Measurements from ENCODE around the gene ADARB2.
"Not testable (repeated sequence)": the region's sequence is repeated elsewhere in the genome, so short reads cannot be mapped to it uniquely, and the experiment has no call there.

Gene ADARB2

DNA sequence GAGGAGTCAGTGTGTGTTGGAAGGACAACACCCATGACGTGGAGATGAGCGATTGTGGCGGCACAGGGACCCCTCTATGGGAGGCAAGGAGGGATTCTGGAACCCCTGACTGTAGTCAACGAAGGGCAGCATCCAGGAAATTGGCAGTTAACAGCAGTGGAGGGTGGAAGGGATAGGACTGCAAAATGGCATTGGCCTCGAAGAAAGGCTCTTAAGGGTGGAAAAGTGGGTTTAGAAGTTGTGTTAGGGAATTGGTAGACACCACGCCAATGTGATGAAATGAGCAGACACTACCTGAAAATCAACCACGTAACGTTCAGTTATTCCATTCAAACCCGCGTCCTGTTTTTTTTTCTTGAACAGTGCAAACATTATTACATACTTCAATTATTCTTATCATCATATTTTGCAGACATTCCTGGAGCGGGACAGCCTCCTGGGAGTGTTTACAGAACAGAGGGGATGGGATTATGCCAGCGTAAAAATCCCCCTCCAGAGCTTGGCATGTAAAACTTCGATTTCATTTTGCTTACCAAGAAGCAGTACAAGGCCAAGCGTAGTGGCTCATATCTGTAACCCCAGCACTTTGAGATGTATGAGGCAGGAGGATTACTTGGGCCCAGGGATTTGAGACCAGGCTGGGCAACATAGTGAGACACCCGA lies 409.0 kb downstream of the ADARB2 start:
- DNase-seq: no peak

DNA sequence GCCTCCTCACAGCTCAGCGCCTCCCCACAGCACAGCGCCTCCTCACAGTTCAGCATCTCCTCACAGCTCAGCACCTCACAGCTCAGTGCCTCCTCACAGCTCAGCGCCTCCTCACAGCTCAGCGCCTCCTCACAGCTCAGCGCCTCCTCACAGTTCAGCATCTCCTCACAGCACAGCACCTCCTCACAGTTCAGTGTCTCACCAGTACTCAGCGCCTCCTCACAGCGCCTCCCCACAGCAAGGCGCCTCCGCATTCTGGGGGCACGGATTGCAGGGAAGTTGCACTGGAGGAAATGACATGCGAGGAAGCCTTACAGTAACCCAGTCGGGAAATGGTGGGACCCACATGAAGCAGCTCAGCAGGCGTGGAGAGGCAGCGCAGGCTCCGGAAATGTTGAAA lies 409.6 kb downstream of the ADARB2 start:
- DNase-seq: no peak

DNA sequence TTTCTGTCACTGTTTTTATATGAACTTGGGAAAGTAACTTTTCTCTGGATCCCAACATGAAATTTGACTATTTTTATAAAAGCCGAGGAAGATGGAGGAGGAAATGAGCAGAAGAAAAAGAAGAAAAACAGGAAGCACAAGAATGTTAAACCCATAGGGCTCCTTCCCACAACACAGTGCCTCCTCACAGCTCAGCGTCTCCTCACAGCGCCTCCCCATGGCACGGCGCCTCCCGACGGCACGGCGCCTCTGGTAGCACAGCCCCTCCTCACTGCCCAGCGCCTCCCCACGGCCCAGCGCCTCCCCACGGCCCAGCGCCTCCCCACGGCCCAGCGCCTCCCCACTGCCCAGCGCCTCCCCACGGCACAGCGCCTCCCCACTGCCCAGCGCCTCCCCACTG lies 410.8 kb downstream of the ADARB2 start:
- not testable (repeated sequence) for DNase-seq

DNA sequence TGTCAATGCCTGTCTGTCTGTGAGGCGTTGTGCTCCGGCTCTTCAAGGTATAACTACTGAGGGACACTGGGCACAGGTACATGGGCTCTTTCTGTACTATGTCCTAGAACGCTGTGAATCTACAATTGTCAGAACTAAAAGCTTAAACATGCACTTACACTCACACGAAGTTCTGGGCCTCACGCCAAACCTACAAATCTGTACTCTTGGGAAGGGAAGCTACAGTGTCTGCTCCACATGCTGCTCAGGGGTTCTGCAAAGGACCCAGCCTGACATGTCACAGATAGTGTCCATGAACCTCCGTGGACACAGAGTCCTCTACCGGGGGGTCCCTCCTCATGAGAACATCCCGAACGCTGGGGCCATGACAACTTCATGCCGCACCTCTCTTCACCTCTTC lies 412.4 kb downstream of the ADARB2 start:
- DNase-seq: no peak

DNA sequence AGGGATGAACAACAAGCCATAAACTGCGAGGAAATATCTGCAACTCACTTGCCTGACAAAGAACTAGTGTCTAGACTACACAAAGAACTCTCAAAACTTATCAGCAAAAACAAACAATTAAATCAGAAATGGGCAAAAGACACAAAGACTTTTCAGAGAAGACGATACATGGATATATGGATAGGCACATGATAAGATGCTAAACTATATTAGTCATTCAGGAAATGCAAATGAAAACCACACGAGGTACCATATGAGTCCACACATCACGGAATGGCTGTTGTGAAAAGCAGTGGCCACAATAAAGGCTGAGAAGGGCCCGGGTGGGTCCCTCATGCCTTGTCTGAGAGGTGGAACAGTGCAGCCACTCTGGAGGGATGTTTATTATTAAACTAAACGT lies 413.4 kb downstream of the ADARB2 start:
- no peak for DNase-seq

DNA sequence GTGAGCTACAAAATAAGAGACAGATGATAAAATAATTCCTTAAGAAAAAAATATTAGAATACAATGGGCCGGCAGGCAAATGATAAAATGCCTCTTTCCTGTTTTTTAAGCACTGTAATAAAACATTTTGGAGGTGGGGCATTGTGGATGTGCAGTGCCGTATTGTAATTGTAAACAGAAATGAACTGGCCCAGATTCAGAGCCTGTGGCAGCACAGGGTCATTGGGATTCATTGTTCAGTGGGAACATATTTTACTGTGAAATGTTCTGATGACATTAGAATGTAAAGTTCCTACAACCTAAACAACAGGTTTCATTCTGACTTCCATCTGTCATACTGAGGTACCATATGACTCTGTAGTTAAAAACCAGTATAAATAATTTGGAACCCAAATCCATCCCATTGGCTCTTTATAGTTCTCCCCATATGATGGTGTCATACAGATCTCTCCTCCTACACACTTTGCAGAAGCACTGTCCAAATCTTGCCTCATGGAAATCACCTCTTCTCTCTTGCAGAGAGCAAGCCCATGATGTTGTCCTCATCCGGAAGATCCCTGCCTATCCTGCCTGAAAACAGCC lies 416.5 kb downstream of the ADARB2 start:
- no peak for DNase-seq

GRCh38 chr10:1316809-1317143 lies 420.5 kb downstream of the ADARB2 start:
- no peak for DNase-seq

- no peak for DNase-seq
Measured at GRCh38 chr10:1316121-1316808, 421.1 kb downstream of the ADARB2 start.

GRCh38 chr10:1315178-1315577 lies 422.1 kb downstream of the ADARB2 start:
- DNase-seq: no peak

DNA sequence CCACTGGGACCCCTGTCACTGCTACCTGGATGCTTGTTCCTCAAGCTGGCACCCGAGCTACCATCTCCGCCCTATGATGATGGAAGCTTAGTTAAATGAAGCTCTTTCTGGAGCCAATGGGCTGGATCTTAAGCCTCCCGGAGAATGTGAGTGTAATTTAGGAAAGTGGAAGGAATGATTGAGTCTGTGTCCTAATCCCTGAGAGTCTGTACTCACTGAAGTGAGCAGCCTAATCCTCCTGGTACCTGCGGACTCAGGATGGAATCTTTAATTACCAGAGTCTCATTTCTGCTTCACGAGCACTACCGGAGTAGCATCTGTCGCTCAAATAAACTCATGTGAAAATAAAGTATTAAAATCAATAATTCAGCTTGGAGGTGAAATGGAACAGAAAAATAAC lies 425.6 kb downstream of the ADARB2 start:
- DNase-seq: no peak

DNA sequence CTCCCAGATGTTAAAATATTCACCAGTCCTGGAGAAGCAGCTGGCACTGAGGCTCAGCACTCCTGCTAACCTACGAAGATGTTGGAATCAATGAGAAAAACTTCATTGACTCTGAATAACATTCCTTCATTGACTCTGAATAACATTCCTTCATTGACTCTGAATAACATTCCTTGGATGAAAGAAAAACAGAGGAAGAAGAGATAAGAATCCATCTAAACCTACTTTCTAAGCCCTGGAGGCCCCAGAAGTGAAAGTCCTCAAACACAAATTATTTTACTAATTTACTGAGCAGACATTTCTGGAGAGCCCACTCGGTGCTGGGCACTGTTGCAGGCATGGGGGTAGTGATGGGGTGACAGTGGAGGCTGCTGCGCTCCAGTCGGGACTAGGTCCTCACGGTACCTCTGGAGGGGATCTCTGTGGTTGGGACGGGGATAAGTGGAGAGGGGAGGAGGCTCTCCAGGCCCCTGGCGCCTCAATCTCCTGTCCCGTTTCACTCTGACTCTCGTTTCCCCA lies 427.0 kb downstream of the ADARB2 start:
- no peak for DNase-seq

DNA sequence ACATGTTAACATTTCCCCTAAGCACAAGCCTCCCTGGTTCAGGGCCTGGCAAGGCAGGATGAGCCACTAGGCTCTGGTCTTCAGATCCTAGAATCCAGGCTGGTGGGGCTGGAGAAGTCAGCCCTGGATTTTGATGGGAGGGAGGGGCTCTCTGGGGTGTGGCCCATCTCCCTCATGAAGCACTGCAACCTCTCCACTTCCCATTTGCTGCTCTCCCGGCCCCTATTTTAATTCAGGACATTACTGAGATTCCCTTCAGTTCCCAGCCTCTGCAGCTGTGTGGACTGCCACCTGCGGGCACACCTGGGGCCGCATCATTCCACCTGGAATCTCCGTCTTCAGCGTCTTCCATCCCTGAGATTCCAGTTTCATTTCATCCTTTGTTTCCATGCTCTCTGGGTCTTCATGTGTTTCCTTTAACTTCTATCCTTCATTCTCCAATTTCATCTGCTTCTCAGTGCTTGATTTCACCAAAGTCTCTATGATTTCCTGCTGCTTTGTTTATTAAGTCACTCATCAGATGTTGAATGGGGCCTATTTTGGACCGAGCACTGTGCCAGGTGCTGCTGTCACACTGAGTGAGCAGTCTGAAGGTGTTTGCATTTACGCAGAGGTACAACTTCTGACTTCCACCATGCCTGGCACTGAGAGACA lies 427.6 kb downstream of the ADARB2 start:
- DNase-seq: peak; percentile 48

GRCh38 chr10:1308962-1309616 lies 428.2 kb downstream of the ADARB2 start:
- no peak for DNase-seq

DNA sequence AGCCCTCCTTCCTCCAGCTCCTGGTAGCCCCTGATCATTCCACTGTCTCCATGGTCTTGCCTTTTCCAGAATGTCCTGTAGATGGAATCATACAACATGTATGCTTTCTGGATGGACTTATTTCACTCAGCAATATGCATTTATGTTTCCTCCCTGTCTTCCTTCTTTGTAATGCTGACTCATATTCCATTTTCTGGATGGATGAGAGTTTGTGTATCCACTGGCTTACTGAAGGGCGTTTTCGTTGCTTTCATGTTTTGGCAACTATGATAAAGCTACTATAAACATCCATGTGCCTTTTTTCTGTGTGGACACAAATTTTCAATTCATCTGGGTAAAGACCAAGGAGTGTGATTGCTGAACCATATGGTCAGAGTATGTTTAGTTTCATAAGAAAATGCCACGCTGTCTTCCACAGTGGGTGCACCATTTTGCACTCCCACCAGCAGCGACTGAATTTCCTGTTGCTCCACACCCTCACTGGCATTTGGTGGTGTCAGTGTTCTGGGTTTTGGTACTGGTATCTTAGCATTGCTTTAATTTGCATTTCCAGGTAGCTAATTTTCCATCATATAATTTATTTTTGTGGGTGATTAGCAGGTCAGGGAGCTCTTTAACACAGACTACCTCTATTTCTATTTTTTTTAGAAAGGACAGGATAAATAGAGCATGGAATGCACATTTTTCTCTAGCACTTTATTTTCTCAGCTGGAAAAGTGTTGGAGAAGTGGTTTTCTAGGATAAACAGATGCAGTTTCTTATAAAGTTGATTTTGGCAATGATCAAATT lies 429.0 kb downstream of the ADARB2 start:
- DNase-seq: no peak

DNA sequence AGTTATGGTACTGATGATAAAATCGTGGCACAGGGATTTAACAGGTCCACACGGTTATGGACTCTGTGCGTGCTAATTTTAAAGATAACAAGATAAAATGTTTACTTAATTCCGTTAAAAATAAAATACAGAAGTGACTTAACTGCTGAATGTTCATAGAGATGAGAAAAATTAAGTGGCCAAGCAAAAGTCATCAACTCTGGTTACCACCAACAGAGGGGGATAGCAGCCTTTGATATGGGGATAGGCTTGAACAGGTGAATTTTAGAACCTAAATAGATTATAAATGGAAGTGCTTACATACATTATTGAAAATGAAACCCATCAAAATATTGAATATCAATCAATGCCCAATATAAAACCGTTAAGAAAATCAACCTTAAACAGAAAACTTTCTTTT lies 436.2 kb downstream of the ADARB2 start:
- DNase-seq: no peak

- no peak for DNase-seq
Measured at GRCh38 chr10:1300218-1300617, 437.1 kb downstream of the ADARB2 start.

DNA sequence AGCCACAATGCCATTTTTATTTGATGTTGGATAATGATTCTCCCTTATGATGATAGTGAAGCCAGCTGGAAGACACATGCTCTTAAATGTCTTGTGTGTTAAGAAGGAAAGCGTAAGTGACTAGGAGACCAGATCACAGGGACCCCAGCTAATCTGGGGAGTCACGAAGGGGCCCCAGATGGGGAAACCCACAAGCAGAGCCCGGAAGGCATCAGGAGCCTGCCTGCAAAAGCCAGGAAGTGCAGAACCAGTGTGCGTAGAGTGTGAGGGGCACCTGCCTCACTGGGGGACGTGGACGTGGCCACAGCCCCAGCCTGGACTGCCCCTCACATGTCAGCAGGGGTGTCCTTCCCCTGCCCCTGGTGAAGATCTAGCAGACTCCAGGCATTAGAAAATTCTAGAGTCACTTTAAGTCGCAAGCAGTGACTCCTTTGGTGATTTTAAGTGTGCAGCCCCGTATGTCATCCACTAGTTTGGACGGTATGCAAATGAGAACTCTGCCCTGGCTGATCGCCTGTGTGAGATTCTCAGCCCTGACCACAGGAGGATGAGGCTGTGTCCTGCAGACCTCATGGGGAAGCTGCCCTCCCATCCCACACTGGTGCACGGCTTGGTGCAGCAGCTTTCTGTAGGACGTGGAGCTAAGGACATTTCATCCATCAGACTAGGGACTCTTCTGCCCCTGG lies 438.1 kb downstream of the ADARB2 start:
- DNase-seq: no peak

GRCh38 chr10:1297566-1298301 lies 439.6 kb downstream of the ADARB2 start:
- peak; percentile 63 for DNase-seq

- no peak for DNase-seq
Measured at GRCh38 chr10:1295756-1296480, 441.4 kb downstream of the ADARB2 start.

- DNase-seq: no peak
Measured at GRCh38 chr10:1294748-1295147, 442.6 kb downstream of the ADARB2 start.

All from islet precursor cell (in vitro differentiated cells).